SJCRH30 (cell line): ENCODE data around the gene SLC13A5. TPM values are rescaled to one million over a fixed set of nuclear protein-coding genes. Genes with fewer than 3 reads are reported as not detected.
"Not testable (repeated sequence)": the region's sequence is repeated elsewhere in the genome, so short reads cannot be mapped to it uniquely, and the experiment has no call there.

Source experiments
- DNase-seq, 2 experiments: peaks; one replicate each; pipeline ENCODE4 v3.0.0-alpha.2; 2015 to 2020
- H3K27ac ChIP-seq: fragments of 250-450 bp; sonication (Bioruptor Pico); 2 replicates; pipeline ENCODE4 v1.5.1; 2020; ENCODE audit warnings: mild to moderate bottlenecking, moderate library complexity
- H3K27me3 ChIP-seq: fragments of 250-450 bp; sonication (Bioruptor Pico); 2 replicates; pipeline ENCODE4 v1.5.1; 2020; ENCODE audit warnings: mild to moderate bottlenecking, moderate library complexity
- H3K36me3 ChIP-seq: fragments of 250-450 bp; sonication (Bioruptor Pico); 2 replicates; pipeline ENCODE4 v1.5.1; 2020; ENCODE audit warnings: mild to moderate bottlenecking, moderate library complexity
- H3K4me1 ChIP-seq: fragments of 250-450 bp; sonication (Bioruptor Pico); 2 replicates; pipeline ENCODE4 v1.5.1; 2020; ENCODE audit warnings: mild to moderate bottlenecking, moderate library complexity
- H3K4me3 ChIP-seq: fragments of 250-450 bp; sonication (Bioruptor Pico); 2 replicates; pipeline ENCODE4 v1.5.1; 2020; ENCODE audit warnings: mild to moderate bottlenecking, moderate library complexity
- H3K9me3 ChIP-seq: fragments of 250-450 bp; sonication (Bioruptor Pico); replicated peaks from 2 replicates; pipeline ENCODE4 v1.5.1; 2020; ENCODE audit warnings: mild to moderate bottlenecking, moderate library complexity
- total RNA-seq: library from RNA; depleted of rRNA; stranded (reverse); fragments of >200 nt; shearing (Covaris generic); gene quantifications from 2 replicates; pipeline ENCODE4 v1.2.3, GENCODE V29; 2014; rRNA removed

Gene SLC13A5
- not detected in 2 replicates for total RNA-seq

GRCh38 chr17:6713130-6713917 lies at the start of gene SLC13A5:
Gene SLC13A5 (minus strand): TSS chr17:6713369. CDS start chr17:6713333, 36 bp downstream.
- H3K36me3 ChIP-seq, result no peaks in the 10 kb centered on the region
- H3K9me3 ChIP-seq, result no peaks in the 10 kb centered on the region
- no peak for DNase-seq
- H3K4me1 ChIP-seq, result no peaks in the 10 kb centered on the region
- H3K4me3 ChIP-seq, result no peak within 1 kb of the TSS
- no peaks in the 10 kb centered on the region for H3K27me3 ChIP-seq
- no peak within 1 kb of the TSS for H3K27ac ChIP-seq

- no peak overlapping the region for H3K27ac ChIP-seq
- no peaks in the 10 kb centered on the region for H3K4me1 ChIP-seq
- no peaks in the 10 kb centered on the region for H3K36me3 ChIP-seq
- H3K9me3 ChIP-seq, result no peaks in the 10 kb centered on the region
- no peak for DNase-seq
- H3K4me3 ChIP-seq, result no peak overlapping the region
- no peaks in the 10 kb centered on the region for H3K27me3 ChIP-seq
Observed at GRCh38 chr17:6761779-6762178, 48.6 kb upstream of the SLC13A5 start.

DNA sequence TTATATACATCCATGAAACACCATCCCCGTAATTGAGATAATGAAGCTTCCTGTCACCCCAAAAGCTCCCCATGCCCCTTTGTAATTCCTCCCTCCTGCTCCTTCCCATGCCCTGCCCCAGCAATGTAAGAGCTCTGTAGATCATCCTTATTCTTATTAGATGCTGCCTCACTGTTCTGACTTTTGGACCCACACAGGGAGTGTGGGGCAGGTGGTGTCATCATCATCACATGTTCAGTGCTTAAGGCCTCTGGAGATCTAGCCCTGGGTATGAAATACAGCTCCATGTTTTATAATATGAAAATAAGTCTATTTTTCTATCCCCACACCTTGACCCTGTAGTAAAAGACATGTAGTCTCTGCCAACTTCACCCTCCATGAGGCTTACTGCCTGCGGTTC lies 44.6 kb upstream of the SLC13A5 start:
- Histone ChIP-seq H3K4me3 (no peak overlapping the region), H3K4me1 (peaks cover 8% of the 10 kb centered on the region; the same call in 1 of the 2 replicates), H3K36me3 (no peaks in the 10 kb centered on the region), H3K9me3 (no peaks in the 10 kb centered on the region), H3K27ac (no peak overlapping the region), H3K27me3 (no peaks in the 10 kb centered on the region)
- no peak for DNase-seq

DNA sequence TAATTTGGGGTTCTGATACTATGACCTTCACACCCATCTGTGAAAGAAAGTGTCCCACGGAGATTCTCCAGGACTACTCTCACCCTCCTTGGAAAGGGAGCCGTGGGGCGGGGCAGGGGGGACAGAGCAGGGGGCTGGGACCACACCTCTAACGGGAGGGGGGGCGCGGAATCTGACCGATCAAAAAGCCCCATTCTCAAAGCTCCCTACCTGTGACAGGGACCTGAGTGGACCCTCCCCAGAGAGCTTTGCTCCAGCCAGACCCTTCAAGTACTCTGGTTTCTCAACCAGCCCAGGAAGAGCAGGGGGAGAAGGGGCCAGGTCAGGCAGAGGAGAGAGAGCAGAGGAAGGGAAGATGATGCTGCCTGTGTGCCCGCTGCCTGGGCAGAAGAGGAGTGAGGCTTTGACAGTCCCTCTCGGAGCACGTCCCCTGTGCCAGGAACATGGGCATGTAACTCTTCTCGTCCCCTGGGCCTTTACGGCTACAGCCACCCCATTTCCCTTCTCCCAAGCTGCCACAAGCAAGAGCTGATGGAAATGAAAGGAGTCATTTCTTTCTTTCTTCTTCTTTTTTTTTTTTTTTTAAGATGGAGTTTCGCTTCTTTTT lies 43.4 kb upstream of the SLC13A5 start:
- Histone ChIP-seq H3K36me3 (no peaks in the 10 kb centered on the region), H3K4me3 (no peak overlapping the region), H3K9me3 (no peaks in the 10 kb centered on the region), H3K27me3 (no peaks in the 10 kb centered on the region), H3K4me1 (peaks cover 13% of the 10 kb centered on the region), H3K27ac (no peak overlapping the region)
- DNase-seq, result no peak

DNA sequence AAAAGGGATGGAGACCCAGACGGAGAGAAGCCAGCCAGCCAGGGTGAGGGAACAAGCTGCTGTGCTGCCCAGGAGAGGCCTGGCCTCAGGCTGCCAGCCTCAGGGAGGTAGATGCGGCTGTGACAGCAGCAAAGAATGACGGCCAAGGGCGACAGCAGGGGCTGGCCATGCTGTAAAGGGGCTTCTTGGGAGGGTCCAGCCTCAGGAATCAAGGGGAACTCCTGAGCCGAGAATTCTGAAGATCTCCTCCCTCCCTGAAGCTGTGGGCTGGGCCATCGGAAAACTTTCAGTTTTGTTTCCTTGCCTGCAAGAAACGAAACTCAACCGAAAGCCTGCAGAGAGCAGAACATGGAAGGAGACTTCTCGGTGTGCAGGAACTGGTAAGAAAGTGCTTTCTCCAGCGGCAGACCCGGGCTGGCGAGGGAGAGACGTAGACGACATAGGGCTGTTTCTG lies 42.6 kb upstream of the SLC13A5 start, which contains the start of gene XAF1:
Gene XAF1, plus strand, starts transcription at position 316 of the 454 bp plus-strand sequence. Its CDS starts 33 bp downstream, at position 349.
- Histone ChIP-seq H3K36me3 (no peaks in the 10 kb centered on the region), H3K4me3 (no peak within 1 kb of the TSS), H3K4me1 (peaks cover 13% of the 10 kb centered on the region), H3K9me3 (no peaks in the 10 kb centered on the region), H3K27me3 (no peaks in the 10 kb centered on the region), H3K27ac (no peak within 1 kb of the TSS)
- DNase-seq, result no peak

DNA sequence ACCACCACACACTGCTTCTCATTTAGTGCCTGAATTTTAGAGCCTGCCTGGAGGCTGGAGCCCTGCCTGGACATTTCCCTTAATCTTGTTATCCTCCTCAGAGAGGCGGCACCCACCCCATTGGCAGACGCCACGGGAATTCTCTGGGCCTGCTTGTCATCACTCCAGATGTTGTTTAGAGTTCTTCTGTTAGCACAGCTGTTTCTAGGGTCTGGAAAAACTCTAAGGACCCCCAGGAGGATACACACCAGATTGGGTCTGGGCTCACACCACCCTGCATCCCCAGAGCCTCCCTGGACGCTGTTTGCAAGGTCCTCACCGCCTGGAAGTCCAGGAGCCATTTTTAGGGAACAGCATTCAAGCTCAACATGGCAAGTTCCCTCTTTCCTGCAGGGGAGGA lies 42.1 kb upstream of the SLC13A5 start:
- no peaks in the 10 kb centered on the region for H3K9me3 ChIP-seq
- DNase-seq, result peak in 1 of 2 experiments; percentile 10
- no peaks in the 10 kb centered on the region for H3K36me3 ChIP-seq
- no peak overlapping the region for H3K27ac ChIP-seq
- H3K4me1 ChIP-seq, result peaks cover 13% of the 10 kb centered on the region
- H3K27me3 ChIP-seq, result no peaks in the 10 kb centered on the region
- H3K4me3 ChIP-seq, result no peak overlapping the region

GRCh38 chr17:6753546-6753945 lies 40.4 kb upstream of the SLC13A5 start:
- no peaks in the 10 kb centered on the region for H3K27me3 ChIP-seq
- no peak overlapping the region for H3K4me3 ChIP-seq
- peak overlapping the region; percentile 87 for H3K27ac ChIP-seq
- H3K9me3 ChIP-seq, result no peaks in the 10 kb centered on the region
- peaks cover 13% of the 10 kb centered on the region for H3K4me1 ChIP-seq
- DNase-seq, result no peak
- H3K36me3 ChIP-seq, result no peaks in the 10 kb centered on the region

DNA sequence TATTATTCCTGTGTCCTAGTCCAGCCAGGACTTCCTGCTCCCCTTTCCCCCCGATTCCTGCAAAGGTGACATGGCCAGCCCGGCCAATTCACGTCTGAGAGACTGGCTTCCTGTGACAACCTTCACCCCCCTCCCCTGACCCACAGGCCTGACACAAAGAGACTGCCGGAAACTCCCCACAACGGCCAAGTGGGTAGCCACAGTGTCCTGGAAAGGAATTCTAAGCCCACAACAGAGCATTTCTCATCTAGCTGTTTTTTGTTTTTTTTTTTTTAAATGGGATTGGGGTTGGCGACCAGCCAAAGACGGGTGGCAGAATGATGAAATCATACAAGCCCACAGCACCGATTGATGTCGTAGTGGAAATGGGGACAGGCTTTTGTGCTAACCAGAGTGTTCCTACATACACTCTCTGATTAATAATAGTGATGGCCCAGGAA lies 39.9 kb upstream of the SLC13A5 start:
- peak overlapping the region; percentile 87 for H3K27ac ChIP-seq
- peak overlapping the region; percentile 23 for H3K4me3 ChIP-seq
- peaks cover 13% of the 10 kb centered on the region for H3K4me1 ChIP-seq
- peak; percentile 60 to 68 for DNase-seq
- no peaks in the 10 kb centered on the region for H3K36me3 ChIP-seq
- no peaks in the 10 kb centered on the region for H3K9me3 ChIP-seq
- no peaks in the 10 kb centered on the region for H3K27me3 ChIP-seq

GRCh38 chr17:6752068-6752909 lies 39.1 kb upstream of the SLC13A5 start:
- Histone ChIP-seq H3K27ac (peak overlapping the region; percentile 87), H3K4me3 (peak overlapping the region; percentile 23), H3K36me3 (no peaks in the 10 kb centered on the region), H3K27me3 (no peaks in the 10 kb centered on the region), H3K9me3 (no peaks in the 10 kb centered on the region), H3K4me1 (peaks cover 13% of the 10 kb centered on the region)
- DNase-seq, result peak; percentile 52 to 56

- no peaks in the 10 kb centered on the region for H3K27me3 ChIP-seq
- H3K9me3 ChIP-seq, result no peaks in the 10 kb centered on the region
- DNase-seq, result no peak
- no peak overlapping the region for H3K4me3 ChIP-seq
- H3K27ac ChIP-seq, result no peak overlapping the region
- H3K36me3 ChIP-seq, result no peaks in the 10 kb centered on the region
- peaks cover 13% of the 10 kb centered on the region for H3K4me1 ChIP-seq
Observed at GRCh38 chr17:6749519-6749918, 36.4 kb upstream of the SLC13A5 start.

DNA sequence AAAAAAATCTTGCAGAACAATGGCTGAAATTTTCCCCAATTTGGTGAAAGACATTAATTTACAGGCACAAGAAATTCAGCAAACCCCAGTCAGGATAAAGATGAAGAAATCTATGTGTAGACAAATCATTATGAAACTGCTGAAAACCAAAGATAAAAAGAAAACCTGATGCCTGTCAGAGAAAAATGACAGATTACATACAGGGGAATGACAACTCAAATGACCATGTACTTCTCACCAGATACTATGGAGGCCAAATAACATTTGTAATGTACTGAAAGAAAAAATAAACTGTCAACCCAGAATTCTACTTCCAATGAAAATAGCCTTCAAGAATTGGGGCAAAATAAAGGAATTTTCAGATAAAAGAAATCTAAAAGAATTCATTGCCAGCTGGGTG lies 35.4 kb upstream of the SLC13A5 start:
- no peak for DNase-seq
- Histone ChIP-seq H3K4me1 (peaks cover 10% of the 10 kb centered on the region), H3K27me3 (no peaks in the 10 kb centered on the region), H3K27ac (no peak overlapping the region), H3K36me3 (no peaks in the 10 kb centered on the region), H3K4me3 (no peak overlapping the region), H3K9me3 (no peaks in the 10 kb centered on the region)

DNA sequence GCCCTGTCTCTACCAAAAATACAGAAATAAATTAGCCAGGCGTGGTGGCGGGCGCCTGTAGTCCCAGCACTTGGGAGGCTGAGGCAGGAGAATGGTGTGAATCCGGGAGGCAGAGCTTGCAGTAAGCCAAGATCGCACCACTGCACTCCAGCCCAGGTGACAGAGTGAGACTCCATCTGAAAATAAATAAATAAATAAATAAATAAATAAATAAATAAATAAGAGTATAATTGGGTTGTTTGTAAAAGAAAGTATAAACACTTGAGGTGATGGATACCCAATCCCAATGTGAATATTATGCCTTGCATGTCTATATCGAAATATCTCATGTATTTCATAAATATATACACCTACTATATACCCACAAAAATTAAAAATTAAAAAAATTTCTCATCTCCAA lies 33.5 kb upstream of the SLC13A5 start:
- DNase-seq, H3K36me3 ChIP-seq, H3K27me3 ChIP-seq, H3K9me3 ChIP-seq, H3K27ac ChIP-seq, H3K4me3 ChIP-seq, H3K4me1 ChIP-seq: not testable (repeated sequence)

GRCh38 chr17:6729531-6729930 lies 16.4 kb upstream of the SLC13A5 start:
- H3K27ac ChIP-seq, result no peak overlapping the region
- H3K9me3 ChIP-seq, result no peaks in the 10 kb centered on the region
- H3K27me3 ChIP-seq, result no peaks in the 10 kb centered on the region
- no peak for DNase-seq
- no peaks in the 10 kb centered on the region for H3K36me3 ChIP-seq
- H3K4me1 ChIP-seq, result no peaks in the 10 kb centered on the region
- no peak overlapping the region for H3K4me3 ChIP-seq

DNA sequence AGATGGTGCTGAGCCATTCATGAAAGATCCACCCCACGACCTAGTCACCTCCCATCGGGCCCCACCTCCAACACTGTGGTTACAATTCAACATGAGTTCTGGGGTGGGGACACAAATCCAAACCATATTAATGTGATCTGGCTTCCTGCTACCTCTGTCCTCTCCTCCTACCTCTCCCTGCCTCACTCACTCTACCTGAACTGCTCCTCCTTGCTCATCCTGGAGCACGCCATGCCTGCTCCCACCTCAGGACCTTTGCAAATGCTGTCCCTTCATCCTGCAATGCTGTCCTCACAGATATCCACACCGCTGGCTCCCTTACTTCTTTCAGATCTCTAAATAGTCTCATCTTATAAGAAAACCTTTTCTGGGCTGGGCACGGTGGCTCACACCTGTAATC lies 10.8 kb upstream of the SLC13A5 start:
- H3K27me3 ChIP-seq, result no peaks in the 10 kb centered on the region
- no peak overlapping the region for H3K4me3 ChIP-seq
- no peaks in the 10 kb centered on the region for H3K4me1 ChIP-seq
- DNase-seq, result no peak
- no peak overlapping the region for H3K27ac ChIP-seq
- no peaks in the 10 kb centered on the region for H3K9me3 ChIP-seq
- no peaks in the 10 kb centered on the region for H3K36me3 ChIP-seq

DNA sequence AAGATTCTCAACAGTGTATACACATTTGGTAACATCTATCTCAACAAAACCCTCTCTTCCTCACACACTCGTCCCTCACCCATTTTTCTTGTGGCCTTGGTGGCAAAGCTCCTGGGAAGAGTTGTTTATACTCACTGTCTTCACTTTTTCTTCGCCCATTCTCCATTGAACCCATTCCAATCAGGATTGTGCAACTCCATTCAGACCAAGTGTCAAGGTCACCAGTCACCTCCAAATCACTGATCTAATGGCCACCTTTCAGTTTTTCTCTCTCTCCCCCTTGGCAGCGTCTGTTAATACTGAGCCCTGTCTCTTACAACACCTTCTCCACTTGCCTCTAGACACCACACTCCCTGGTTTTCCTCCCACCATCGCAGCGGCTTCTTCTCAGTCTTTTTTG lies 8.6 kb upstream of the SLC13A5 start:
- no peak overlapping the region for H3K4me3 ChIP-seq
- H3K36me3 ChIP-seq, result no peaks in the 10 kb centered on the region
- H3K27me3 ChIP-seq, result no peaks in the 10 kb centered on the region
- H3K4me1 ChIP-seq, result no peaks in the 10 kb centered on the region
- no peaks in the 10 kb centered on the region for H3K9me3 ChIP-seq
- DNase-seq, result no peak
- no peak overlapping the region for H3K27ac ChIP-seq
